Measurements from ENCODE around the gene ADPRH.

Gene ADPRH

GRCh38 chr3:119595639-119596334 is 16.5 kb downstream of the ADPRH start:
- DNase-seq (ENCODE audit: extremely low read depth in 1 of 2, low read depth in 1 of 2): no peak

DNA sequence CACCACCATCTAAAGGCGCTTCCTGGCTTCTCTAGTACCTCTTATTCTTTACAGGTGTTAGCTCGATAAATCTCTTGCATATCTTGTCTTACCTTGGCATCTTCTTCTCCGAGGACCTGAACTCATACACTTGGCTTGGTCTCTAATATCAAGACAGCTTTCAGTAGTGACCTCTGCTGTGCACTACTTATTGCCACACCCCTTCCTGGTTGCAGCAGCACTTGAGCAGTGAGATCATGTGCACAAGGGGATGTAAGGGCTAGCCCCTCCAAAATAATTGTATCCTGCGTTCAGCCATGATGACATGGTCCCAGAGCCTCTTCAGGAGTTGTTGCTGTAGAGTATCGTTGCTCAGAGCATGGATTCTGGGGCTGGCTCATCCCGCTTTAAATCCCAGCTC is 17.1 kb downstream of the ADPRH start:
- no peak for DNase-seq (ENCODE audit: extremely low read depth in 1 of 2, low read depth in 1 of 2)

GRCh38 chr3:119597548-119598288 is 18.4 kb downstream of the ADPRH start, which contains the start of gene PLA1A:
Gene PLA1A, plus strand, starts transcription at chr3:119597885. Its CDS starts 29 bp downstream, at chr3:119597914.
- no peak for DNase-seq (ENCODE audit: extremely low read depth in 1 of 2, low read depth in 1 of 2)

- no peak for DNase-seq (ENCODE audit: extremely low read depth in 1 of 2, low read depth in 1 of 2)
Observed at GRCh38 chr3:119598410-119599098, 19.3 kb downstream of the ADPRH start.

GRCh38 chr3:119599558-119600174 is 20.4 kb downstream of the ADPRH start:
- no peak for DNase-seq (ENCODE audit: extremely low read depth in 1 of 2, low read depth in 1 of 2)

DNA sequence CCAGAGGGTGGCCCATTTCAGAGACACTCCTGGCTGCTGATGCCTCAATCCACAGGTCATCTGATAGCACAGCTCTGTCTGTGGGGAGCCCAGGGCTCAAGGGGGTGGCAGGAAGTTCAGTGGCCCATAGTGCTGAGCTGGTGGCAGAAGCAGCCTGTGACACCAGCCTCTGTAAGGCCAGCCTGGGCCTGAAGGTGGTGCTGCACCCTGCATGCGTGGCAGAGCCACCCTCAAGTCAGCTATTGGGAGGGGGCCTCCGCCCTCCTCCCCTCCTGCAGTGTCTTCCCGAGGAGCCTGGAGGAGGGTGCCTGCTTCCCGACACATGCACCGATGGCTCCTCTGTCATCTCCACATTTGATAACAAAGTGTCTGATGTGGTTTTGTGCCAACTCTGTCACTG is 21.4 kb downstream of the ADPRH start:
- no peak for DNase-seq (ENCODE audit: extremely low read depth in 1 of 2, low read depth in 1 of 2)

DNA sequence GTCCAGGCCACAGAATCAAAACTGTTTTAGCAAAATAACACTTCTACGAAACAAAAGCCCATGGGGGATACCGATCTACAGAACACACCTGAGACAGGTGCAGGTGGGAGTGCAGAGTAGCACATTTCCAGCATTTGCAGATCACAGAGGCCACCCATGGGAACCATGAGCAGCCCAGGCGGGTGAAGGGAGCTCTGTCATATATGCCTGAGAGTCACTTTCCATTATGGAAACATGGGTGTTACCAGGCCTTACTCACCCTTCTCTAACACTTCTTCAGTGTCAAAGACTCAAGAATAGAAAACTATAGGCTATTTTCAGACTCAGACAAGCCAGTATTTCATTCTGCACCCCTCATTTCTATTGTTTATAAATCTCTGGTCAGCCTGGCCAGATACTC is 21.9 kb downstream of the ADPRH start:
- DNase-seq (ENCODE audit: extremely low read depth in 1 of 2, low read depth in 1 of 2): no peak

DNA sequence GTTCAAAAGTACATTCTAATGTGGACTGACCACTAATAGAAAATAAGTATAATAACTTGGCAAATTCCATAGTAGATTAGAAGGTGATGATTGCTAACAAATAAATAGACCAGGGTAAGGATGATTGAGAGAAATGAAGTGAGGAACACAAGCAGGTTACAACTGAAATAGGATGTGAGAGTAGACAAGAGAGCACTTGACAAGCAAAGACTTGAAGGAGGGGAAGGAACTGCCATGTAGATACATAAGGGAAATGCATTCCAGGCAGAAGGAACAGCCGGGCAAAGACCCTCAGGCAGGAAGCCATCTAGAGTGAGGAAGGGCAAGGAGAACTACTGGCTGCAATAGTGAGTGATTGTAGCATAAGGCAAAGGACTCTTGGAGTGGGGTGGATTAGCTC is 23.4 kb downstream of the ADPRH start:
- no peak for DNase-seq (ENCODE audit: extremely low read depth in 1 of 2, low read depth in 1 of 2)

DNA sequence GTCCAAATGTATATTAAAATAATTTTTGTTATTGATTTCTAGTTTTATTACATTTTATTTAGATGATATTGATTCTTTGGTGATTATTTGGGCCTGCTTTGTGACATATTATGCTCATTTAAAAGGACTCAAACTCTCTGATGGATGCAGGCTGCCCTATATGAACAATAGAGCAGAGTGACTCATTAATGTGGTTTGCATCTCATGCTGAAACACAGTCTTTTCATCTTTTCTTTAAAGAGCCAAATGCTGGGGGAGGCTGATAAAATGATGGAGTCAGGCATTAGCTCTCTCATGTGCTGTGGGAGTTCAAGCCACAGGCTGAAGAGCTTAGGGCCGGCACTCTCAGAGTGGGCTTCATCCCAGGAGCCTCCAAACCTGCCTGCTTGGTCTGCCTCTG is 25.6 kb downstream of the ADPRH start:
- no peak for DNase-seq (ENCODE audit: extremely low read depth in 1 of 2, low read depth in 1 of 2)

DNA sequence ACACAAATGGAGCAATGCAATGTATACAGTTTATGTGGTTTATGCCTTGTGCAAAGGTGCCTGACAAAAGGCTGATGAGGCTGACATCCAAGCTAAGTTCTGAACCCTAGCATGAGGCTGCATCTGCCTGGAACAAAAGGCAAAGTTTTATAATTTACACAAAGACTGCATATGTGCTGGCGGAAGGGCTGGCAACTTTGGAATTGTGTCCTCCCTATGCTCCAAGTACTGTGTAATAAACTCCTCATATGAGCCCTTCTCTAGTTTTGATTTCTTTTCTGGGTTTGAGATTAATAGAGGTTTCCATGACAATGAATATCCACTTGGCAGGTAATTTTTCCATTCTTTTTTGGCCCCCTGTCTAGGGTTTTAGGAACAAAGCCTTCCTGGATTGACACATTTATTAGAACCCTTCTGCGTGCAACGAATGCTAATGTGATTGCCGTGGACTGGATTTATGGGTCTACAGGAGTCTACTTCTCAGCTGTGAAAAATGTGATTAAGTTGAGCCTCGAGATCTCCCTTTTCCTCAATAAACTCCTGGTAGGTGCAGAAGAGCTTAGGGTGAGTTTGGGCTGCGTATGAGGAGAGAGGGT is 29.2 kb downstream of the ADPRH start:
- DNase-seq (ENCODE audit: extremely low read depth in 1 of 2, low read depth in 1 of 2): no peak

- DNase-seq (ENCODE audit: extremely low read depth in 1 of 2, low read depth in 1 of 2): no peak
Observed at GRCh38 chr3:119609301-119609700, 30.0 kb downstream of the ADPRH start.

GRCh38 chr3:119611664-119612063 is 32.4 kb downstream of the ADPRH start:
- no peak for DNase-seq (ENCODE audit: extremely low read depth in 1 of 2, low read depth in 1 of 2)

DNA sequence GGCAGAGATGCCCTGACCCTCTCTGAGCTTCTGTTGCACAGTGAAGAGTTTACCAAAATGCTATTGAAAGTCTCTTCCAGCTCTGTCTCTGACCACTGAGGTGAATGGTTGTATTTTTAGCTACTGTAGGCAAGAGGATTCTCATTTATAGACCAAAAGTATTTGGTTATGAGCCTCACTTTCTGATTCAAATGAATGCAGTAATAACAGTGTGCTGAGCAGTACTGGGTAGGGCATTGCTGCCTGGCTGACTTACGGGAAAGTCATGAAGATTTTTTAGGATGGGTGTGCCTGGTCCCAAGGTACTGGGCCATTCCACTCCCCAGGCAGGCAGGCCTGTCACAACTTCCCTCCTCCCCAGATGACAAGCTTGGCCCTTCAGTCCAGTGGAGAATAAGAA is 33.9 kb downstream of the ADPRH start:
- no peak for DNase-seq (ENCODE audit: extremely low read depth in 1 of 2, low read depth in 1 of 2)

GRCh38 chr3:119613872-119614271 is 34.6 kb downstream of the ADPRH start:
- DNase-seq (ENCODE audit: extremely low read depth in 1 of 2, low read depth in 1 of 2): no peak

DNA sequence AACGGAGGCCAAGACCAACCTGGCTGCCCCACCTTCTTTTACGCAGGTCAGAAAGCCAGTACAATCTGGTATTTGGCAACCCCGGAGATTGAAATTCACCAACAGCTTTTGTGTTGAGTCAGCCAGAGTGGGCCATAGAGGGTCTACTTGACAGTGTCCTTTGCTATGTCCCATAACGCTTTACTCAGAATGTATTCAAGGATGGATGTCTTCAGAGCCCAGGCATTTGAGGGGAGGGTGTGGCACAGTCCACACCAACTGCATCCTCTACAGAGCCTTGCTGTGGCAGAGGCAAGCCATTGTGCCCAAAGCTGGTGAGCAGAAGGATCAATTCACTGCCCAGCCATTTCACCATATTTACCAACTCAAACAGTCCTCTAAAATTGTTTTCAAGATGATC is 36.8 kb downstream of the ADPRH start:
- DNase-seq (ENCODE audit: extremely low read depth in 1 of 2, low read depth in 1 of 2): no peak

DNA sequence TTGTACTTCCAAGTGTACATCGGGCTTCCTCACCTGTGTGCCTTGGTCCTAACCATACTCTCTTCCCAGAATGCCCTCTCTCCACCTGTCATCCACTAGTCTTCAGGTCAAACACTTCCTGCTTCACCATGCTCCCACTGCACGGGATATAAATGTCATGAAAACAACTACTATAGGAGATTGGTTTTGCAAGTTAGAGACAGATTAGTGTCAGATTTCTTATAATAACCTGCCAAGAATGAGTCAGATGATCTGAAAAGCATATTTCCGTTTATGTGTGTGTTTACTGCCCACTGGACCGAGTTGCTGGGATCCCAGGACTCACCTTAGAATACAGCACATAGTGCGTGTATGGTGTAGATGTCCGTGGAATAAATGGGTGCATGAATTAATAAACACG is 39.8 kb downstream of the ADPRH start:
- no peak for DNase-seq (ENCODE audit: extremely low read depth in 1 of 2, low read depth in 1 of 2)

DNA sequence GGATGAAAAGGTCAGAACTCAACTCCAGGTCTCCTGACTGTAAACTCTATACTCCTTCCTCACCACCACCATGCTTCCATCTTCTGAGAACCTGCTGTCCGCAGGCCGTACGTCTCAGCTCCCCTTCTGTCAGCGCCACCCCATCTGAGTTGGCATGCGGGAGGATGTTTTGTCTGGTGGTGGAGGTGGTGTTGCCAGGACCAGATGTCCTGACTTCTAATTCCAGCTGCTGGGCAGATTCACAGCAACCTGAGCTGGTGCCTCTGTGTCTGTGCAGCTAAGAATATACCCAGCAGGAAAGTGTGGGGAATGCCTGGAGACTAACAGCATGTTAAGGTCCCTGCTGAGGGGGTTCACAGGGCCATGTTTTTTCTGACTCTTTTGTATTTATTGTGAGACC is 41.6 kb downstream of the ADPRH start:
- no peak for DNase-seq (ENCODE audit: extremely low read depth in 1 of 2, low read depth in 1 of 2)

DNA sequence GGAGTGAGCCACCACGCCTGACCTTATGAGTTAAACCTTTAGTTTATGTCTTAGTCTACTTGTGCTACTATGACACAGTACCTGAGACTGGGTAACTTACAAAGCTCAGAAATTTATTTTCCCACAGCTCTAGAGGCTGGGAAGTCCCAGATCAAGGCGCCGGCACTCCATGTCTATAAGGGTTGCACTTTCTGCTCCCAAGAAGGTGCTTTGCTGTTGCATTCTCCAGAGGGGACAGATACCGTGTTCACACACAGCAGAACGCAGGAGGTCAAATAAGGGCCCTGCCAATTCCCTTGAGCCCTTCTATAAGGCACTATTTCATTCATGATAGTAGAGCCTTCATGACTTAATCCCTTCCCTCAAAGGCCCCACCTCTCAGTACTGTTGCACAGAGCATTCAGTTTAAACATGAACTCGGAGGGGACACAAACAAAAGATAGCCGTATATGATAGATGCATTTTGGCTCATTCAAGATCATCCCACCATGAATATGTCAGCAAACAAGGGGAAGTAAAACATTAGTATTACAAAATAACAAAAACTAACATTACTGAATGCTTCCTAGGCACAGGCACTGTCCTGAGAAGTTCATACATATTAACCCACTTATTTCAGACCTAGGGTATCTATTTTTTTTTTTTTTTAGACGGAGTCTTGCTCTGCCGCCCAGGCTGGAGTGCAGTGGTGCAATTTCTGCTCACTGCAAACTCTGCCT is 44.9 kb downstream of the ADPRH start:
- no peak for DNase-seq (ENCODE audit: extremely low read depth in 1 of 2, low read depth in 1 of 2)

DNA sequence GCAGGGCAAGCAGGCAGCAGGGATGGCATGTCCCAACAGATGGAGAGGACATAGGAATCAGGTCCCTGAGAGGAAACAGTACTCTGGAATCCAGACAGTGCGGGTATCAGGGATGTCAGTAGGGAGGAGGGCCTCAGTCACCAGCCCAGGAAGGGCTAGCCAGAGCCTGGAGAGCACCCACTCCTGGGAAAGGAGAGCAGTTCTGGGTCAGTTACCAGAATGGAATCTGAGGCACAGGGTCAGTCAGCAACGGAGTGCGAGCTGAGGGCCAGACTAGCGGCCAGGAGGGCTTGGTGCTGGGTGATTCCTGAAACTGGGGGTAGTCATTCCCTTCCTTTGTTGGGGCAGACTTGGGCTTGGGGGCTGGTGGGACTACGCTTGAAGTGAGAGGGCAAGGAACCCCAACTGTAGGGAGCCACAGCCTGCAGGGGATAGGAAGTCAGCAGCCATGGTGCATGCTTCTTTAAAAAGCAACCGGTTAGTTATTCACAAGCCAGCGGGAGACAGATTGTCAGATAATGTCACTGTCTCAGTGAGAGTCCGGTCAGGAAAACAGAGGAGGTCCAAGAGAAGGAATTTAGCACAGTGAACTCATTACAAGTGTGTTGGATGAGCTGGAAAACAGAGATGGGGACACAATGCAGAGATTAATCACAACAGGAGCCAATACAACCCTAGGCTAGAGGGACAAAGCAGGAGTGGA is 46.3 kb downstream of the ADPRH start:
- no peak for DNase-seq (ENCODE audit: extremely low read depth in 1 of 2, low read depth in 1 of 2)

- DNase-seq (ENCODE audit: extremely low read depth in 1 of 2, low read depth in 1 of 2): no peak
Observed at GRCh38 chr3:119626196-119626595, 46.9 kb downstream of the ADPRH start.
